COR-L47 (cell line): ENCODE results near the gene MME.
"Not testable (repeated sequence)": the region's sequence is repeated elsewhere in the genome, so short reads cannot be mapped to it uniquely, and the experiment has no call there.

Source experiments
- DNase-seq: peaks from one replicate; lab custom pipeline; 2025; lab: John Stamatoyannopoulos, UW

Gene MME

GRCh38 chr3:155084567-155084966 is 4.4 kb downstream of the MME start:
- DNase-seq, result no peak

GRCh38 chr3:155086051-155086450 is 5.9 kb downstream of the MME start:
- no peak for DNase-seq

GRCh38 chr3:155088706-155089345 is 8.7 kb downstream of the MME start:
- no peak for DNase-seq

- no peak for DNase-seq
Measured at GRCh38 chr3:155089495-155089894, 9.4 kb downstream of the MME start.

GRCh38 chr3:155093261-155093660 is 13.1 kb downstream of the MME start:
- peak; percentile 87 for DNase-seq

GRCh38 chr3:155096303-155097008 is 16.3 kb downstream of the MME start:
- no peak for DNase-seq

- DNase-seq, result no peak
Measured at GRCh38 chr3:155097009-155097349, 16.9 kb downstream of the MME start.

- no peak for DNase-seq
Measured at GRCh38 chr3:155101398-155101797, 21.3 kb downstream of the MME start.

GRCh38 chr3:155102329-155102728 is 22.2 kb downstream of the MME start:
- DNase-seq, result no peak

- no peak for DNase-seq
Measured at GRCh38 chr3:155103686-155104085, 23.6 kb downstream of the MME start.

GRCh38 chr3:155106119-155106518 is 26.0 kb downstream of the MME start:
- DNase-seq, result no peak

GRCh38 chr3:155110022-155110421 is 29.9 kb downstream of the MME start:
- no peak for DNase-seq

GRCh38 chr3:155110996-155111901 is 31.1 kb downstream of the MME start:
- DNase-seq, result no peak

GRCh38 chr3:155111971-155112370 is 31.9 kb downstream of the MME start:
- DNase-seq, result no peak

- no peak for DNase-seq
Measured at GRCh38 chr3:155112661-155113389, 32.7 kb downstream of the MME start.

GRCh38 chr3:155124745-155125144 is 44.6 kb downstream of the MME start:
- not testable (repeated sequence) for DNase-seq

- no peak for DNase-seq
Measured at GRCh38 chr3:155129396-155129795, 49.3 kb downstream of the MME start.

GRCh38 chr3:155130001-155130400 is 49.9 kb downstream of the MME start:
- DNase-seq, result no peak

GRCh38 chr3:155131104-155131503 is 51.0 kb downstream of the MME start:
- DNase-seq, result no peak

- DNase-seq, result not testable (repeated sequence)
Measured at GRCh38 chr3:155134311-155134710, 54.2 kb downstream of the MME start.

GRCh38 chr3:155135003-155135402 is 54.9 kb downstream of the MME start:
- no peak for DNase-seq

GRCh38 chr3:155138677-155139076 is 58.6 kb downstream of the MME start:
- DNase-seq, result no peak
